ENCODE results near the gene SYT17.

Gene SYT17

DNA sequence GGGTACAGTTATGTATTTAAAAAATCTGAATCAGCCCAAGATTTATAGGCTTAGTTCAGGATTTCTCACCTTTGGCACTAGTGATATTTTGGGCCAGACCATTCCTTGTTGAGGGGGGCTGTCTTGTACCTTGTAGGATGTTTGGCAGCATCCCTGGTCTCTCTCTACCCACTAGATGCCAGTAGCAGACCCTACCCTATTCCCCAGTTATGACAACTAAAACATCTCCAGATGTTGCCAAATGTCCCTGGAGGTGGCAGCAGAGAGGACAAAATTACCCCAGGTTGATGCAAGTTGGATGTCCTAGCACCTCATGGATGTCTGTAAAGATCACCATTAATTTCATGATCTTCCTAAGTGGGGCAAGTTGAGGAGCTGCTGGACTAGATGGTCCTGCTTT, 45.8 kb downstream of the SYT17 start:
- Histone ChIP-seq H3K27me3 (ENCODE audit: insufficient read depth, low read length, poor library complexity, severe bottlenecking) (no peaks in the 10 kb centered on the region), H3K9me3 (ENCODE audit: insufficient read depth, low read depth, low read length) (no peaks in the 10 kb centered on the region; the same call in 1 of the 2 replicates), H4K20me1 (ENCODE audit: insufficient read depth, low read length, poor library complexity, severe bottlenecking) (no peaks in the 10 kb centered on the region), H3F3A (ENCODE audit: low read depth) (no peaks in the 10 kb centered on the region), H3K4me2 (ENCODE audit: low read depth, low read length, poor library complexity, severe bottlenecking) (no peak overlapping the region), H3K4me1 (ENCODE audit: insufficient read depth, low read length, poor library complexity, severe bottlenecking) (no peaks in the 10 kb centered on the region), H3K9me2 (replicated peaks; ENCODE audit: low read depth, low read length) (no peaks in the 10 kb centered on the region), H2AFZ (ENCODE audit: low read length) (no peak overlapping the region), H3K36me3 (ENCODE audit: insufficient read depth, low read length) (no peaks in the 10 kb centered on the region), H3K9ac (ENCODE audit: low read depth, low read length, poor library complexity, severe bottlenecking) (no peak overlapping the region), H3K4me3 (ENCODE audit: low read length, poor library complexity, severe bottlenecking) (no peak overlapping the region), H3K79me2 (ENCODE audit: insufficient read depth, low read length) (no peaks in the 10 kb centered on the region)
- TF ChIP-seq CTCF (conservative IDR thresholded peaks at IDR 0.05; ENCODE audit: low read length) (no peak), EZH2phosphoT487 (IDR thresholded peaks at IDR 0.05; ENCODE audit: borderline replicate concordance) (no peak)

GRCh38 chr16:19215705-19216104, 47.7 kb downstream of the SYT17 start:
- no peak overlapping the region for H3K4me2 ChIP-seq (ENCODE audit: low read depth, low read length, poor library complexity, severe bottlenecking)
- no peak overlapping the region for H3K4me3 ChIP-seq (ENCODE audit: low read length, poor library complexity, severe bottlenecking)
- H4K20me1 ChIP-seq (ENCODE audit: insufficient read depth, low read length, poor library complexity, severe bottlenecking), result no peaks in the 10 kb centered on the region
- no peaks in the 10 kb centered on the region for H3F3A ChIP-seq (ENCODE audit: low read depth)
- no peaks in the 10 kb centered on the region for H3K36me3 ChIP-seq (ENCODE audit: insufficient read depth, low read length)
- no peak overlapping the region for H3K9ac ChIP-seq (ENCODE audit: low read depth, low read length, poor library complexity, severe bottlenecking)
- no peaks in the 10 kb centered on the region for H3K79me2 ChIP-seq (ENCODE audit: insufficient read depth, low read length)
- TF ChIP-seq EZH2phosphoT487 (IDR thresholded peaks at IDR 0.05; ENCODE audit: borderline replicate concordance) (no peak), CTCF (conservative IDR thresholded peaks at IDR 0.05; ENCODE audit: low read length) (no peak)
- H2AFZ ChIP-seq (ENCODE audit: low read length), result no peak overlapping the region
- no peaks in the 10 kb centered on the region; the same call in 1 of the 2 replicates for H3K9me3 ChIP-seq (ENCODE audit: insufficient read depth, low read depth, low read length)
- no peaks in the 10 kb centered on the region for H3K9me2 ChIP-seq (replicated peaks; ENCODE audit: low read depth, low read length)
- H3K4me1 ChIP-seq (ENCODE audit: insufficient read depth, low read length, poor library complexity, severe bottlenecking), result no peaks in the 10 kb centered on the region
- no peaks in the 10 kb centered on the region for H3K27me3 ChIP-seq (ENCODE audit: insufficient read depth, low read length, poor library complexity, severe bottlenecking)

DNA sequence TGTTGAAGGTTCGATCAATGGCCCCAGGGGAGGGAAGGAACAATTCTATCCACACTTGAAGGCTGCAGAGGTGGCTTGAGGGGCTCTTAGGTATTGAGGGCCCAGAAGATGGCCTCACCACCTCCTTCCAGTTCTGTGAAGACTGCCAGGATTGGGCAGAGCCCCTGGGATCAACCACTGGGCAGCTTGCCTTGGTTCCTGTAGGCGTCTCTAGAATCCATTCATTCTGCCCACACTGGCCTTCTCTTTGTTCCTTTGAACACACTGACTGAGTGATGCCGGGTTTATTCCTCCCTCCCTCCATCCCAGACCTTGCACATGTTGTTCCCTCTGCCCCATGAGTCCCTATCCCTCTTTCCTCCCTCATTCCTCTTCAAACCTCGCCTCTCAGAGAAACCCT, 50.5 kb downstream of the SYT17 start:
- no peaks in the 10 kb centered on the region for H3K79me2 ChIP-seq (ENCODE audit: insufficient read depth, low read length)
- H3K4me2 ChIP-seq (ENCODE audit: low read depth, low read length, poor library complexity, severe bottlenecking), result no peak overlapping the region
- H3K27me3 ChIP-seq (ENCODE audit: insufficient read depth, low read length, poor library complexity, severe bottlenecking), result no peaks in the 10 kb centered on the region
- H3K36me3 ChIP-seq (ENCODE audit: insufficient read depth, low read length), result no peaks in the 10 kb centered on the region
- TF ChIP-seq EZH2phosphoT487 (IDR thresholded peaks at IDR 0.05; ENCODE audit: borderline replicate concordance) (no peak), CTCF (conservative IDR thresholded peaks at IDR 0.05; ENCODE audit: low read length) (no peak)
- H3F3A ChIP-seq (ENCODE audit: low read depth), result no peaks in the 10 kb centered on the region
- peaks cover 2% of the 10 kb centered on the region; the same call in 1 of the 2 replicates for H3K9me3 ChIP-seq (ENCODE audit: insufficient read depth, low read depth, low read length)
- no peak overlapping the region for H3K4me3 ChIP-seq (ENCODE audit: low read length, poor library complexity, severe bottlenecking)
- H3K9ac ChIP-seq (ENCODE audit: low read depth, low read length, poor library complexity, severe bottlenecking), result no peak overlapping the region
- no peaks in the 10 kb centered on the region for H4K20me1 ChIP-seq (ENCODE audit: insufficient read depth, low read length, poor library complexity, severe bottlenecking)
- no peaks in the 10 kb centered on the region for H3K4me1 ChIP-seq (ENCODE audit: insufficient read depth, low read length, poor library complexity, severe bottlenecking)
- no peaks in the 10 kb centered on the region for H3K9me2 ChIP-seq (replicated peaks; ENCODE audit: low read depth, low read length)
- no peak overlapping the region for H2AFZ ChIP-seq (ENCODE audit: low read length)

All from Loucy (cell line).